WI38 (cell line): ENCODE measurements around the gene MUC6.

Experiments used
- H3K4me3 ChIP-seq: 2 replicates; pipeline ENCODE4 v1.5.1; 2011; ENCODE audit warnings: low read depth, mild to moderate bottlenecking, control low read depth, low read length
- CTCF ChIP-seq: IDR thresholded peaks from 2 replicates; pipeline ENCODE4 v1.5.1; 2012; ENCODE audit warnings: low read depth, mild to moderate bottlenecking, control low read depth, low read length

MUC6 gene

GRCh38 chr11:1049431-1049891 lies 12.9 kb upstream of the MUC6 start:
- no peak overlapping the region for H3K4me3 ChIP-seq
- TF ChIP-seq CTCF = no peak

GRCh38 chr11:1049071-1049405 lies 12.5 kb upstream of the MUC6 start:
- no peak for TF ChIP-seq CTCF
- no peak overlapping the region for H3K4me3 ChIP-seq

- TF ChIP-seq CTCF = no peak
- H3K4me3 ChIP-seq = no peak overlapping the region
Measured at GRCh38 chr11:1048375-1049070, 12.0 kb upstream of the MUC6 start.

- TF ChIP-seq CTCF = no peak
- H3K4me3 ChIP-seq = no peak overlapping the region
Measured at GRCh38 chr11:1047595-1048156, 11.2 kb upstream of the MUC6 start.

- TF ChIP-seq CTCF = no peak
Measured at GRCh38 chr11:1044160-1044559, 7.6 kb upstream of the MUC6 start.

GRCh38 chr11:1043563-1044096 lies 7.1 kb upstream of the MUC6 start:
- no peak overlapping the region for H3K4me3 ChIP-seq
- TF ChIP-seq CTCF = no peak

More at GRCh38 chr11:1044160-1044559, 7.6 kb upstream of the MUC6 start:
- H3K4me3 ChIP-seq = no peak overlapping the region
